Measurements from ENCODE around the gene PLEKHO2. TPM values are rescaled to one million over a fixed set of nuclear protein-coding genes. Genes with fewer than 3 reads are reported as not detected.

The PLEKHO2 gene
- total RNA-seq, 2 experiments from 2014 or later: 12.0 to 24.5 TPM

- ChIA-PET POLR2A (interaction anchor here (0.6 to 0.9 kb wide), 4 partner anchors 27 to 56 kb away, joined by 3 to 7 read pairs (median 4); no protein-coding TSS in a partner anchor), CTCF (ENCODE audit: unreplicated experiment) (interaction anchor here (0.6 kb wide), 1 partner anchor 448 kb away, joined by 4 read pairs; no protein-coding TSS in a partner anchor)
- Histone ChIP-seq H3K4me3 (ENCODE audit: low read depth, low read length, poor library complexity, severe bottlenecking) (no peak overlapping the region), H4K20me1 (ENCODE audit: insufficient read depth, low read length) (no peaks in the 10 kb centered on the region), H3K79me2 (ENCODE audit: insufficient read depth, low read depth, low read length) (peaks cover 6% of the 10 kb centered on the region), H3K9me3 (ENCODE audit: low read length) (no peaks in the 10 kb centered on the region), H3K9me2 (ENCODE audit: insufficient read depth, low read length) (no peaks in the 10 kb centered on the region), H2AFZ (ENCODE audit: low read length) (no peak overlapping the region), H3K4me2 (ENCODE audit: low read length) (no peak overlapping the region), H3K4me1 (ENCODE audit: insufficient read depth, low read length, poor library complexity, severe bottlenecking) (peaks cover 39% of the 10 kb centered on the region), H3K36me3 (ENCODE audit: insufficient read depth, low read length) (no peaks in the 10 kb centered on the region), H3K27ac (ENCODE audit: low read depth, low read length, poor library complexity, severe bottlenecking) (no peak overlapping the region)
- TF ChIP-seq, protein P1, sequence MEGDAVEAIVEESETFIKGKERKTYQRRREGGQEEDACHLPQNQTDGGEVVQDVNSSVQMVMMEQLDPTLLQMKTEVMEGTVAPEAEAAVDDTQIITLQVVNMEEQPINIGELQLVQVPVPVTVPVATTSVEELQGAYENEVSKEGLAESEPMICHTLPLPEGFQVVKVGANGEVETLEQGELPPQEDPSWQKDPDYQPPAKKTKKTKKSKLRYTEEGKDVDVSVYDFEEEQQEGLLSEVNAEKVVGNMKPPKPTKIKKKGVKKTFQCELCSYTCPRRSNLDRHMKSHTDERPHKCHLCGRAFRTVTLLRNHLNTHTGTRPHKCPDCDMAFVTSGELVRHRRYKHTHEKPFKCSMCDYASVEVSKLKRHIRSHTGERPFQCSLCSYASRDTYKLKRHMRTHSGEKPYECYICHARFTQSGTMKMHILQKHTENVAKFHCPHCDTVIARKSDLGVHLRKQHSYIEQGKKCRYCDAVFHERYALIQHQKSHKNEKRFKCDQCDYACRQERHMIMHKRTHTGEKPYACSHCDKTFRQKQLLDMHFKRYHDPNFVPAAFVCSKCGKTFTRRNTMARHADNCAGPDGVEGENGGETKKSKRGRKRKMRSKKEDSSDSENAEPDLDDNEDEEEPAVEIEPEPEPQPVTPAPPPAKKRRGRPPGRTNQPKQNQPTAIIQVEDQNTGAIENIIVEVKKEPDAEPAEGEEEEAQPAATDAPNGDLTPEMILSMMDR (conservative IDR thresholded peaks at IDR 0.05; ENCODE audit: low read length): no peak
- no peak for TF ChIP-seq EZH2phosphoT487 (IDR thresholded peaks at IDR 0.05; ENCODE audit: borderline replicate concordance, low read depth, low read length)
- no peak for DNase-seq (ENCODE audit: low spot score)
- intact Hi-C loops (cut with micrococcal nuclease; ENCODE audit: unreplicated experiment): no loop called here
- TSS peak; percentile 28 for BruUV-seq (replicated peaks)
These were observed 4.2 kb upstream of the PLEKHO2 start for GRCh38 chr15:64837502-64837901.

GRCh38 chr15:64841060-64841343, 713 bp upstream of the PLEKHO2 start:
- peak overlapping the region; percentile 69 for H3K4me3 ChIP-seq (ENCODE audit: low read depth, low read length, poor library complexity, severe bottlenecking)
- TF ChIP-seq, protein P1 (conservative IDR thresholded peaks at IDR 0.05; ENCODE audit: low read length): no peak
- BruUV-seq (replicated peaks): no TSS peak
- ChIA-PET POLR2A (interaction anchor here (0.5 to 1.6 kb wide), 7 partner anchors 15 to 1757 kb away, joined by 3 to 11 read pairs (median 4); partner anchors contain the start of gene PIF1), CTCF (ENCODE audit: unreplicated experiment) (no interaction called here)
- no peaks in the 10 kb centered on the region for H3K9me3 ChIP-seq (ENCODE audit: low read length)
- H3K4me1 ChIP-seq (ENCODE audit: insufficient read depth, low read length, poor library complexity, severe bottlenecking): peaks cover 66% of the 10 kb centered on the region
- peak overlapping the region; percentile 48 for H3K27ac ChIP-seq (ENCODE audit: low read depth, low read length, poor library complexity, severe bottlenecking)
- peak overlapping the region; percentile 80 for H3K4me2 ChIP-seq (ENCODE audit: low read length)
- 0 out of 2 replicates have a peak, but pooled peaks cover 4% of the 10 kb centered on the region for H4K20me1 ChIP-seq (ENCODE audit: insufficient read depth, low read length)
- intact Hi-C loops (cut with micrococcal nuclease; ENCODE audit: unreplicated experiment): loop anchor here (1.0 to 5.0 kb wide), 3 partner anchors 16 to 186 kb away; partner anchors contain the start of genes MTFMT and PIF1
- H2AFZ ChIP-seq (ENCODE audit: low read length): peak overlapping the region; percentile 65; the same call in 1 of the 2 replicates
- H3K79me2 ChIP-seq (ENCODE audit: insufficient read depth, low read depth, low read length): peaks cover 31% of the 10 kb centered on the region
- no peak for DNase-seq (ENCODE audit: low spot score)
- no peaks in the 10 kb centered on the region for H3K36me3 ChIP-seq (ENCODE audit: insufficient read depth, low read length)
- H3K9me2 ChIP-seq (ENCODE audit: insufficient read depth, low read length): no peaks in the 10 kb centered on the region

DNA sequence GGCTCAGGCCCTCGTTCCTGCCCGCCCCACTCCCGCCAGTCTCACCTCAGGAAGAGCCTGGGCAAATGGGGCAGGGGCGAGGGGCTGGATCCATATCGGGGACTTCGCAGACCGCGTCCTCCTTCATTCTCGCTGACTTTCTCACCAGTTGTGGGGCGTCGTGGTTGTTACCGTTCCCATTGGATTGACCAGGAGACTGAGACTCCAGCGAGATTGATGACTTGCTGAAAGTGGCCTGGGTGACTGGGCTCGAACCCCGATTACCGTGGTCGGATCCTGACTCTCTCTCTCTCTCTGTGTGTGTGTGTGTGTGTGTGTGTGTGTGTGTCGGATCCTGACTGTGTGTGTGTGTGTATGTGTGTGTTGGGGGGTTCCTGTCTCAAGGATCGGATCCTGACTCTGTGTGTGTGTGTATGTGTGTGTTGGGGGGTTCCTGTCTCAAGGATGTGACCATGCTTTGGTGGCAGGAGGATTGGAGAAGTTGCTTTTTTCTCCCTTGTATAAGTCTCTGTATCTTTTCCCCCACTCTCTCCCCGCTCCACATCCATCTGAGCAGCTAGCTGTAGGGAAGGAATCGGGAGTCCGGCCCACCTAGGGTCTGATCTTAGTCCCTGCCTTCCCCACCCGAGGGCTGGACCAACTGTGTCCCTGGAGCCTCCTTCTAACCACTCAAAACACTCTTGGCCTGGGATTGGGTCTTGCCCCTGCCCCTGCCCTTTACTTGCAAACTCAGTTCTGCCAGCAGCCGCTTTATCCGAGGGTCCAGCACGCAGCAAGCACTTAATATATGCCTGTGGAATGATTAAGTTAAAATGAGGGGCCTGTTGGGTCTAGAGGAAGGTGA, 603 bp downstream of the PLEKHO2 start:
- DNase-seq (ENCODE audit: low spot score): peak; percentile 44
- Histone ChIP-seq H4K20me1 (ENCODE audit: insufficient read depth, low read length) (0 out of 2 replicates have a peak, but pooled peaks cover 4% of the 10 kb centered on the region), H2AFZ (ENCODE audit: low read length) (no peak overlapping the region)

More for the DNA sequence above, 603 bp downstream of the PLEKHO2 start:
- TF ChIP-seq EZH2phosphoT487 (IDR thresholded peaks at IDR 0.05; ENCODE audit: borderline replicate concordance, low read depth, low read length): no peak
- TF ChIP-seq, protein P1 (conservative IDR thresholded peaks at IDR 0.05; ENCODE audit: low read length): no peak
- CTCF ChIA-PET (ENCODE audit: unreplicated experiment): no interaction called here
- intact Hi-C loops (cut with micrococcal nuclease; ENCODE audit: unreplicated experiment): loop anchor here (5.0 kb wide), 1 partner anchor 185 kb away; the partner anchor contains the start of gene MTFMT
- peak overlapping the region; percentile 92 for H3K4me3 ChIP-seq (ENCODE audit: low read depth, low read length, poor library complexity, severe bottlenecking)
- TSS peak; percentile 35 for BruUV-seq (replicated peaks)
- peaks cover 36% of the 10 kb centered on the region for H3K79me2 ChIP-seq (ENCODE audit: insufficient read depth, low read depth, low read length)
- POLR2A ChIA-PET: no interaction called here
- H3K36me3 ChIP-seq (ENCODE audit: insufficient read depth, low read length): peaks cover 3% of the 10 kb centered on the region
- peak overlapping the region; percentile 95 for H3K4me2 ChIP-seq (ENCODE audit: low read length)
- no peaks in the 10 kb centered on the region for H3K9me2 ChIP-seq (ENCODE audit: insufficient read depth, low read length)
- peak overlapping the region; percentile 56 for H3K27ac ChIP-seq (ENCODE audit: low read depth, low read length, poor library complexity, severe bottlenecking)
- H3K4me1 ChIP-seq (ENCODE audit: insufficient read depth, low read length, poor library complexity, severe bottlenecking): peaks cover 67% of the 10 kb centered on the region
- no peaks in the 10 kb centered on the region for H3K9me3 ChIP-seq (ENCODE audit: low read length)
